HCT116 (cell line): Measurements from ENCODE around the gene PLA2G1B. TPM values are rescaled to one million over a fixed set of nuclear protein-coding genes. Genes with fewer than 3 reads are reported as not detected.

Experiments
- ATAC-seq: fragments of 200-7000 bp; cut with Tn5 transposase; 2 replicates; pipeline ENCODE4 v1.9.1; 2020; ENCODE audit warnings: mild to moderate bottlenecking, moderate library complexity
- BruUV-seq: library from RNA; stranded (reverse); fragments of 400-500 nt; replicated peaks from 2 replicates; lab custom pipeline; 2021; lab: Mats Ljungman, UMichigan
- CTCF ChIA-PET: fragments of 300-600 bp; sonication (Branson Sonifier 250); formaldehyde crosslinking; loops from one replicate; lab custom pipeline; 2021; ENCODE audit warnings: antibody characterized with exemption; lab: Charles Lee
- POLR2A ChIA-PET: fragments of 300-600, 350-600 bp; sonication (Branson Sonifier 250); formaldehyde crosslinking; loops from one replicate; lab custom pipeline; 2021; ENCODE audit warnings: antibody characterized with exemption; lab: Charles Lee
- RAD21 ChIA-PET, 2 experiments: fragments of 300-600 bp; sonication (Branson Sonifier 250); formaldehyde crosslinking; loops; one replicate each; lab custom pipeline; 2023; ENCODE audit warnings: low total read pairs in 2 of 2; ENCODE audit not compliant: uncharacterized antibody in 2 of 2, unreplicated experiment in 2 of 2, low non-redundant PET in 1 of 2; lab: Charles Lee
- DNase-seq: peaks from one replicate; pipeline ENCODE4 v3.0.0-alpha.2; 2010; ENCODE audit warnings: low read depth, low spot score
- H2AFZ ChIP-seq: fragments of 200-600 bp; shearing (Covaris generic), sonication (generic); 2 replicates; pipeline ENCODE4 v1.6.1; 2017; ENCODE audit warnings: low read depth, mixed run types, mixed read lengths, antibody characterized with exemption, low read length; ENCODE audit not compliant: poor library complexity, severe bottlenecking
- H3K27ac ChIP-seq: 2 replicates; pipeline ENCODE4 v1.5.1; 2012; ENCODE audit warnings: low read depth, low read length
- H3K27me3 ChIP-seq: fragments of 200-600 bp; sonication (generic); 2 replicates; pipeline ENCODE4 v1.6.1; 2016; ENCODE audit warnings: mixed run types, low read length, mixed read lengths; ENCODE audit not compliant: insufficient read depth
- H3K36me3 ChIP-seq, 2 experiments: fragments of 200-500 bp in 1 of 2; fragments of 200-600 bp in 1 of 2; sonication (Bioruptor generic) in 1 of 2; sonication (generic) in 1 of 2; 2 replicates each; pipeline versions ENCODE4 v1.5.1 to v1.6.1; 2014 to 2016; ENCODE audit warnings: low read length in 2 of 2, inconsistent platforms in 1 of 2, mixed read lengths in 1 of 2, mixed run types in 1 of 2; ENCODE audit not compliant: insufficient read depth in 2 of 2, control insufficient read depth in 1 of 2
- H3K4me1 ChIP-seq, 2 experiments: fragments of 200-600 bp in 1 of 2; sonication (generic) in 1 of 2; 2 replicates each; pipeline versions ENCODE4 v1.5.1 to v1.6.1; 2012 to 2017; ENCODE audit warnings: low read length in 2 of 2, inconsistent platforms in 1 of 2, mild to moderate bottlenecking in 1 of 2, mixed read lengths in 1 of 2, mixed run types in 1 of 2, moderate library complexity in 1 of 2; ENCODE audit not compliant: insufficient read depth in 2 of 2, control insufficient read depth in 1 of 2
- H3K4me2 ChIP-seq: fragments of 200-600 bp; sonication (generic); 2 replicates; pipeline ENCODE4 v1.6.1; 2017; ENCODE audit warnings: mixed run types, low read length, mixed read lengths
- H3K4me3 ChIP-seq, 2 experiments: fragments of 200-600 bp in 1 of 2; sonication (generic) in 1 of 2; replicated peaks in 1 of 2; 2 replicates each; pipeline ENCODE4 v1.5.1; 2011 to 2016; ENCODE audit warnings: low read length in 2 of 2, control low read depth in 1 of 2, low read depth in 1 of 2, mild to moderate bottlenecking in 1 of 2, mixed read lengths in 1 of 2, mixed run types in 1 of 2
- H3K79me2 ChIP-seq: fragments of 200-600 bp; sonication (generic); 2 replicates; pipeline ENCODE4 v1.6.1; 2017; ENCODE audit warnings: mild to moderate bottlenecking, mixed run types, low read length, moderate library complexity, mixed read lengths; ENCODE audit not compliant: insufficient read depth
- H3K9ac ChIP-seq: fragments of 200-600 bp; sonication (generic); 2 replicates; pipeline ENCODE4 v1.6.1; 2016; ENCODE audit warnings: low read length, mixed read lengths
- H3K9me2 ChIP-seq: fragments of 200-600 bp; sonication (generic), shearing (Covaris generic); 2 replicates; pipeline ENCODE4 v1.6.1; 2017; ENCODE audit warnings: mixed run types, mild to moderate bottlenecking, moderate library complexity; ENCODE audit not compliant: insufficient read depth
- H3K9me3 ChIP-seq, 2 experiments: fragments of 200-500 bp in 1 of 2; fragments of 200-600 bp in 1 of 2; sonication (Bioruptor generic) in 1 of 2; sonication (generic) in 1 of 2; 2 replicates each; pipeline ENCODE4 v1.6.1; 2014 to 2017; ENCODE audit warnings: low read length in 2 of 2, mixed read lengths in 2 of 2, inconsistent platforms in 1 of 2, low read depth in 1 of 2, mild to moderate bottlenecking in 1 of 2, mixed run types in 1 of 2, moderate library complexity in 1 of 2; ENCODE audit not compliant: control insufficient read depth in 1 of 2, insufficient read depth in 1 of 2
- H4K20me1 ChIP-seq: fragments of 200-600 bp; sonication (generic), shearing (Covaris generic); 2 replicates; pipeline ENCODE4 v1.6.1; 2017; ENCODE audit warnings: mixed run types, mild to moderate bottlenecking, moderate library complexity; ENCODE audit not compliant: insufficient read depth
- FOSL1 ChIP-seq: IDR thresholded peaks from 2 replicates; pipeline ENCODE4 v1.6.1; 2012; ENCODE audit warnings: low read depth
- JUND ChIP-seq: IDR thresholded peaks from 2 replicates; pipeline ENCODE4 v1.6.1; 2012
- POLR2A ChIP-seq: IDR thresholded peaks from 2 replicates; pipeline ENCODE4 v1.7.0; 2011; ENCODE audit warnings: borderline replicate concordance; ENCODE audit not compliant: insufficient read depth, insufficient read length; ENCODE audit errors: extremely low read depth
- SIN3A ChIP-seq: IDR thresholded peaks from 2 replicates; pipeline ENCODE4 v1.6.1; 2012; ENCODE audit warnings: low read depth
- ZNF274 ChIP-seq: fragments of 200-500 bp; sonication (Bioruptor generic); IDR thresholded peaks from 2 replicates; pipeline ENCODE4 v1.6.1; 2014; ENCODE audit warnings: mild to moderate bottlenecking, low read depth, low read length, inconsistent platforms
- intact Hi-C: fragments of 100-400 bp; cut with micrococcal nuclease; formaldehyde crosslinking; loops from 2 replicates; pipeline ENCODE4 v1.10.0; 2022
- total RNA-seq: library from RNA; stranded (reverse); gene quantifications from one replicate; pipeline ENCODE4 v1.2.1, GENCODE V29; 2021; ENCODE audit not compliant: unreplicated experiment
- TF ChIP-seq, protein P1 (sequence below): IDR thresholded peaks from 2 replicates; pipeline ENCODE4 v1.6.1; 2012

The PLA2G1B gene
- total RNA-seq, 1 experiment from 2014 or later = 2.0 TPM

DNA sequence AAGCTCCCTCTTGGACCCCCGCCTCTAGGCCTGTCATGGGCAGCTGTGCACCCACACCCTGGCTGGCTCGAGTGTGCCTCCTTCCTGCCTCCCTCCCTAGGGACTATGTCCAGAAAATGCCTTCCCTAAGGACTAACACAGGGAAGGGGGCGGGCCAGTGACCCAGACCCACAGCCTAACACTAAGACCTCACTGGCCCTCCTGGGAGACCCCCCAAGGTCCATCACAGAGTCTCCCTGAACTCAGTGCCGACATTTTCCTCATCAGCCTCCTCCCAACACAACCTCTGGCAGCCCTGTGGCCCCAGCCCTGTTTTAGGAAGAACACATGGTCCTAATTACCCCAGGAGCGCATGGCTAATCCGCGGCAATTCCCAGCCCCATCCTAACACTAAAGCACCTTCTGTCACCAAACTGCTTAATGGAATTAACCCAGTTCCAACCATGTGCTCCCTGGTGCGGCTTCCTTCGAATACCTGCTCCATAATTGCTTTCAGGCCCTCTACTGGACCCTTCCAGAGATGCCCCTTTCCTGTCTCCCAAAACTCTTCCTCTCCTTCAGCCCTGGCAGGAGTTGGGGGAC lies 35.8 kb upstream of the PLA2G1B start:
- peaks cover 4 to 15% of the 10 kb centered on the region in 2 experiments; a peak in 3 of 4 replicates for H3K4me1 ChIP-seq
- no peaks in the 10 kb centered on the region for H3K9me2 ChIP-seq
- H3K4me2 ChIP-seq = no peak overlapping the region
- H4K20me1 ChIP-seq = no peaks in the 10 kb centered on the region
- RAD21 ChIA-PET = no interaction called here
- BruUV-seq = no TSS peak
- intact Hi-C loops = no loop called here
- no peak overlapping the region for H2AFZ ChIP-seq
- TF ChIP-seq POLR2A (no peak), JUND (no peak), SIN3A (no peak), FOSL1 (no peak)
- TF ChIP-seq, all 23 proteins: peak for 0
- no peak overlapping the region for H3K27ac ChIP-seq
- no peak for DNase-seq
- no peak overlapping the region for H3K9ac ChIP-seq
- ChIA-PET CTCF (no interaction called here), POLR2A (no interaction called here)
- ATAC-seq = no peak
- no peak overlapping the region for H3K4me3 ChIP-seq
- no peaks in the 10 kb centered on the region; the same call in 1 of the 2 replicates for H3K79me2 ChIP-seq
- H3K36me3 ChIP-seq = 0 out of 4 replicates have a peak, but pooled peaks cover 0 to 2% of the 10 kb centered on the region in 2 experiments
- no peaks in the 10 kb centered on the region for H3K27me3 ChIP-seq
- H3K9me3 ChIP-seq = no peaks in the 10 kb centered on the region

DNA sequence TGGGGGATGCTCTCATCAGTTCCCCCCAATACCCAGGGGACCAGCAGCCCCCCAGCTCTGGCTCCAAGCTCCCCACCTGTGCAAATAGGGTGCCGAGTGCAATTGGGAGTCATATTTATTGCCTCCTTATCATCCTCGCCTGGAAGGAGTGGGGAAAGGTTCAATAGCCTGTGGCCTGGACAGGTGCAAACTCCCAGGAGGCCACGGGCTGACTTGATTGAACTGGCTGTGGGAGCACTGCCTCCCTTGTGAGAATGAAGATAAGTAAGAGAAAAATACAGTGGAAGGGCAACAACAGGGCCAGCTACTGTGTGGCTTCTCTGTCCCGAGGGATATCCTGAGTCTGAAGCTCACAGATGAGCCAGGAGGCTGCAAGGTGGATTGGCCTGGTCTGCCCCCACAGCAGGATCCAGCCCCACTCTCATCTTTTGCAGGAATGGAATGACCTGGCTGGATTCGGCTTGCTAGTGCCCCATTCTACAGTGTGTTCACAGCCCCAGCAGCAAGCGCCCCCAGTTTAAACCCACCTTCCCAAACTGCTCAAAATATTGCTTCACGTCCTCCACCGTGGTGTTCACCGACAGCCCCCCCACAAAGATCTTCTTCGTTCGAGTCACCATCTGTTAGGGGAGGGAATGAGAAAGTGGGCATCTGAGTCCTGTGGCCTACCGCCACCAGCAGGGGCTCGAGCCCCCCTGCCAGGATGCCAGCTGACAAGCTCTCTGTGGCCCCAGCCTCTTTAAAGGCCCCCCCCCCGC lies 35.1 kb upstream of the PLA2G1B start:
- POLR2A ChIA-PET = no interaction called here
- Histone ChIP-seq H3K27ac (no peak overlapping the region), H4K20me1 (no peaks in the 10 kb centered on the region), H3K9ac (no peak overlapping the region), H3K36me3 (peaks cover 4 to 5% of the 10 kb centered on the region in 2 experiments; a peak in 3 of 4 replicates), H3K27me3 (no peaks in the 10 kb centered on the region), H3K9me3 (no peaks in the 10 kb centered on the region), H2AFZ (no peak overlapping the region), H3K4me2 (no peak overlapping the region), H3K9me2 (no peaks in the 10 kb centered on the region), H3K4me1 (peaks cover 3 to 10% of the 10 kb centered on the region in 2 experiments; a peak in 3 of 4 replicates), H3K79me2 (no peaks in the 10 kb centered on the region; the same call in 1 of the 2 replicates), H3K4me3 (no peak overlapping the region)
- ATAC-seq (no peak), DNase-seq (no peak)
- CTCF ChIA-PET = no interaction called here
- TF ChIP-seq ZNF274 = no peak
- TF ChIP-seq, protein P1, sequence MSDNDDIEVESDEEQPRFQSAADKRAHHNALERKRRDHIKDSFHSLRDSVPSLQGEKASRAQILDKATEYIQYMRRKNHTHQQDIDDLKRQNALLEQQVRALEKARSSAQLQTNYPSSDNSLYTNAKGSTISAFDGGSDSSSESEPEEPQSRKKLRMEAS = no peak
- RAD21 ChIA-PET = no interaction called here
- intact Hi-C loops = no loop called here
- BruUV-seq = no TSS peak
